Astrocyte of the hippocampus (primary cell): ENCODE data around the gene PPP4R4.

Experiments used
- DNase-seq: peaks from one replicate; pipeline ENCODE4 v3.0.0; 2011; ENCODE audit warnings: low read depth, low spot score

Gene PPP4R4

DNA sequence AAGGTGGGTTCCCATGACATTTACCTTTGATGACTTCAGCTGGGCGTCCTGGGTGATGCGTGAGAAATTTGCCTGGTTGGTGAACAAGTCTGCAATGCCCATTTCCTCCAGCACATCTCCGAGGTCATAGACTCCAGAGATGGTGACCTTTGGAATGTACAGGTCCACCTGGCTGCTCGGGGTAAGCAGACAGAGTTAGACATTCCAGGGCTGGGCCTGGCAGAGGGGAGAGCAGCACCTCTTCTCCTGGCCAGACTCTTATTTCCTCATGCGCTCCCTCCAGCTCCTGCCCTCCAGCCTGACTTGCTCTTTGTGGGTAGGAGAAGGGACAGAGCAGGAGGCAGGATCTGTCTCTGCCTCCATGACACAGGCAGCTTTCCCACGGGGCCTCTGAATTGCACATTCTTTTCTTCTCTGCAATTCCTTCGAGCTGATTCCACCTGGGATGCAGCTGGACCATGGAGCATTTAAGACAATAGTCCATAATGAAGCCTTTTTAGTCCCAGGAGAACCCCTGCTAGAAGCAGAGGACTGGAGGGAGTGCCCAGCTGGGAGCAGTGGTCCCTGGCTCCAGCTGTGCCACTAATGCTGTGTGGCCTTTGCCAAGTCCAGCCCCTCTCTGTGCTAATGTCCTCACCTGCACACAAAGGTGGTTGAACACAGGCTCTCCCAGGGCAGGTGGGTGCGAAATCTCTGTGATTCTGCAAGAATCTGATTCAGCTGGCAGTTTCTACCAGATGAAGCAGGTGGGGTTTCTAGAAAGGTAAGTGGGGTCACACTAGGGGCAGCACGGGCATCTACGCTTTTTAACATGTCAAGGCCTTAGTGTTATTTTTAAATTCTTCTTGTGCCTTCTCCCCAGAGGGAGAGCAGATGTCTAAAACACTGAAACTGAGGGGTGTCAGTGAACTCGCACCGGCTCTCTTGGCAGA lies 132.2 kb downstream of the PPP4R4 start:
- DNase-seq = no peak

DNA sequence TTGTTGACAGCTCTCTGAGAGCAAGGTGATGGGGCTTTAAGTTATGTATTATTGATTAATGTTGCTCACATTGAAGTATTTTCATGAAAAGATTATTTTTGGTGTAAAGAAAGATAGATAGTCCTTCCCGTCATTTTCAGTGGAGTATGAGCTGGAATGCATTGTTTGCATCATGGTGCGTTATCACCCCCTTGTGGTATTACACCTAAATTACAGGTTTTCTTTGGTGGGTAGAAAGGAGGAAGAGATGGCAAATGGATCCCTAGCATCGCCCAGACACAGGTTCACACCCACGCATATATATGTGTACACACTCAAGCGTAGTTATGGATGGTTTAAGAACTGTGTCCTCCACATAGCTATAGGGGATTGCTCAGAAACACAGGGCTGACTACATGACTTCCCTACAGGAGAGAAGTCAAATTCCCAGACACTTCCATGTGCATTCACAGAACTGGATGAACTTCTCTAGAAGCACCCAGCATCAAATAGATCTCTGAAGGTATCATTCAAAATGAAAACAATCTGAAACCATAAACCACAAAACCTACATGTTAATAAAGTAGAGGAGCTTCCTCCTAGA lies 133.4 kb downstream of the PPP4R4 start:
- DNase-seq = no peak

DNA sequence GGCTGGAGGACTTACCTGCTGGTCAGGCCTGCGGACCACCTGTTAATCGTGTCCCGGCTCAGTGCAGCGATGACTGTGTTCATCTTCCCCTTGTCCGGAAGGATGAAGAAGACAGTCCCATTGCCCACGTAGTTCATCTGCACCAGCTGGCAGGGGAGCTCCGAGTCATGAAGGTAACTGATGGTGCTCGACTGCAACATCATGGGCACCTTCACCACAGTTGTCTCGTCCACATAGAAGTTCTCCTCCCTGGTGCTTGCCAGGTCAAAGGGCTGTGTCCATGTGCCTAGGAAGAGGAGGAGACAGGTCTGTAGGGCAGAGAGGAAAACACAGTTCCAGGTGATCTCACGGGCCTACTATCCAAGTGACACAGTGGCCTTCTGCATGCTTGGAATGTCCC lies 135.6 kb downstream of the PPP4R4 start:
- DNase-seq = no peak

DNA sequence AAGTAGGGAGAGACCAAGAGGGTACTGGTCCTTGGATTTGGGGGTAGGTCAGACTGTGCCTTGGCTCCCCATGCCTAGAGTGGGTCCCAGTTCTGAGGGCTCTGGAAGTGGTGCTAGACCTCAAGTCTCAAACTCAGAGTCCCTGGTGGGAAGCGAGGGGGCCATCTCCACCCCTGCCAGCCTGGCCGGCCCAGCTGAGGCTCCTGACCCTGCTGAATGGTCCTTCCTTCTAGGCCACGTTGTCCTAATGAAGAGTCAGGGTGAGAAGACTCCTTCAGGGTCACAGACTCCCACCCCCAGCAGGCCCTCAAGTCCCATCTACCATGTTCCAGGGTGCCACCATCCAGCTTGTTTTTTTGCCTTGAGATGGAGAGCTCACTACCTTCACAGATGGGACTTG lies 136.1 kb downstream of the PPP4R4 start:
- DNase-seq = no peak

DNA sequence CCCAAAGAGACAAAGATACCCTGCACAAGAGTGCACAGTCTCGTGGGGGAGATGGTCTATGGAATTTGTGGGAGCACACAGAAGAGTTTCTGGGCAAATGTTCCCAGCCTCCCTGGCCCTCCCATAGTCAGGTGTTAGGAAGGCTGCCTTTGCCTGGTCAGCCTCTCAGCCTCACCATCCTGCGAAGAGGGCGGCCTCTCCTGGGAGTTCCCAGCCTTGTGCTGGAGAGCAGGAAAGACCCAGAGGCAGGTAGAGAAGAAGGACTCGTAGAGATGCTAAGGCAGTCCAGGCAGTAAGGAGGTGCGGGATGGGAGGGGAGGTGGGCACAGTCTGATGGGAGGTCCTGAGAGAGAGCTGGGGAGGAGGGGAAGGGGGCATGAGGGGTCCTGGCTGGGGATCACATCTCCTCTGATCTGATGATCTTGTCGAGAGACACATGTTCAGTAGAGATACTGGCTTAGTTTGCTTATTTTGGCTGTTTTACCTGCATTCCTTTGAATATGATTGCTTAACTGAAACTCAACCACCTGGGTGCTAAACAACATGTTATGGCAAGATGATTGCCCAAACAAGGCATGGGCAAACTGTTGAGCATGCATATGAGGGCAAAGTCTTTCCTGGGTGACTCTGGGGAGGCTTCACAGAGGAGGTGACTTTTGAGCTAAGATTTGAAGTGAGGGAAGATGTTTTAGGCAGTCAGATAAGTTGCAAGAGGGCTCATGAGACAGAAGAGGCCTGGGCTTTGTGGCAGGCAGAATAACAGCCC lies 138.5 kb downstream of the PPP4R4 start:
- DNase-seq = no peak

DNA sequence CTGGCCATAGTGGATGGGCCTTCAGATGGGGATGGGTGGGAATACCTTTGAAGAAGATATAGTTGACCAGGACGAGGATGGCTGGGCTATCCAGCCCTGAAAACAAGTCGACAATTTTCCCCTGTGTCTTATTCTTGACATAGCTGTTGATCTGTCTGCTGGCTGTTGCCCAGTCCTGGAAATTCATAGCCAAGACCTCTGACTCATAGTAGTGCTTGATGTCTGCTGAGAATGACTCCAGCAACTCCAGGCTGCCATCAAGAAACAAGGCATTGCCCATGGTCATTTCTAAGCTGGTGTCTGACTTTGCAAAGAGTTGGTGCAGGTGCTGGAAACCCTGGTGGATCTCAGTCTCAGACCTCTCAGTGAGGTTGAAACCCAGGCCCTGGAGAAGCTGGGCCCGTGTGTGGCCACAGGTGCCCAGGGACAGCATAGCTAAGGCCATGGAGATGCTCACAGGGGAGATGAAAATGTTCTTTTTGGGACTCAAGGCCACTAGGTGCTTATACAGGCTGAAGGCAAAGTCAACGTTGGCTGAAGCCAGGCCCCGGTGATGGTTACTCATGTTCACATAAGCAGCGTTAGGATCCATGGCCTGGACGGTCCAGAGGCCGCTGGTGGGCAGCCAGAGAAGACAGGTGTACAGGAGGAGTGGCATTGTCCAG lies 140.0 kb downstream of the PPP4R4 start:
- peak; percentile 49 for DNase-seq

DNA sequence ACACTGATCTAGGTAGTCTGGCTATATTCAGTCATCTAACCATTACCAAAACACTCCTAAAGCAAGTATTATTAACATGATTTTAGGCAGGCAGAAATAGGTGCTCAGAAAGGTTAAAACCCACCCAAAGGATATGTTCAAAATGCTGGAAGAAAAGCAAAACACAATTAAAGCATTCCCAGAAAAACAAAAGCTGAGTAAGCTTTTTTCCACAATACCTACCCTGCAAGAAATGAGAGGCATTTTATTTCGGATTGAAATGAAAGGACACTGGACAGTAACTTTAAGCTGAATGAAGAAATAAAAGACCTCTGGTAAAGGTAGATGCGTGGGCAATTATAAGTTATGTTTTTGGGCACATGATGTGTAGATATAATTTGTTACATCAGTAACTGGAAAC lies 140.8 kb downstream of the PPP4R4 start:
- no peak for DNase-seq

DNA sequence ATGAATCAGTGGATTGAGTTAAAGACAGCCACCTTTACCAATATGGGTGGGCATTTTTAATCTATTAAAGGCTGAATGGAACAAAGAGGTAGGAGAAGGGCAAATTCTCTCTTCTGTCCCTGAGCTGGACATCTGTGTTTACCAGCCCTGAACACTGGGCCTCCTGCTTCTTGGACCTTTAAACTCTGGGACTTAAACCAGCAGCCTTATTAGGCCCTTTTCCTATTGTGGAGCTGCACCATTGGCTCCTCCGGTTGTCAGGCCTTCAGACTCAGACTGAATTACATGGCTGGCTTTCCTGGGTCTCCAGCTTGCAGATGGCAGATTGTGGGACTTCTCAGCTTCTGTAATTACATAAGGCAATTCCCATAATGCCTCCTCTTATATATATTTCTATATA lies 142.6 kb downstream of the PPP4R4 start:
- no peak for DNase-seq

DNA sequence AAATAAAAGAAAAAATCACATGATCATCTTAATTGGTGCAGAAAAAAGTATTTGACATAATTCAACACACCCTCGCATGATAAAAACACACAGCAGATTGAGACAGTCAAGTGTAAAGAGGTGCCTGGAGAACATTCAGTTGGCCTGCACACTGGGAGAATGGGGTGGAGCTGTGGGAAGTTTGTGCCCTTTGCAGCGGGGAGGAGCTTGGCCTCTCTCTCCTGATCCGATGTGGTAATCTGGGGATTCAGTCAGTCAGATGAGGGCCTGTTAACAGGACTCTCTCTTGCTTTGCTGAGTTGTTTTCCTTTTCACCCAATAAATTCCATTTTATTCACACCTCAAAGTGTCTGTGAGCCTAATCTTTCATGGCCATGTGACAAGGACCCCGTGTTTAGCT lies 143.1 kb downstream of the PPP4R4 start:
- no peak for DNase-seq

DNA sequence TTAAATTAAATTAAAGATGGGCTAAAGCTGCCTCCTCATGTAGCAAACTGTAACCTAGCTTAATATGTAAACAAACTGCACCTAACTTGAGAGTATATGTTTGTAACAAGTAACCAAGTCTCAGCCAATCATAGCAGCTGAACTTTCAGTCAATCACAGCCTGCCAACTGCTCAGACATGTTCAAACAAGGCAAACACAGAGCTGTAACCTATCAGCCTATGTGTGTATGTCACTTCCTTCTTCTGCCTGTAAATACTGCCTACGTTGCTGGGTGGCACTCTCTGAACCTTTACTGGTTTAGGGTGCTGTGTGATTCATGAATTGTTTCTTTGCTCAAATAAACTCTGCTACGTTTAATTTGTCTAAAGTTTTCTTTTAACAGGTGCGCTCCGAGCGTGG lies 146.1 kb downstream of the PPP4R4 start:
- no peak for DNase-seq

DNA sequence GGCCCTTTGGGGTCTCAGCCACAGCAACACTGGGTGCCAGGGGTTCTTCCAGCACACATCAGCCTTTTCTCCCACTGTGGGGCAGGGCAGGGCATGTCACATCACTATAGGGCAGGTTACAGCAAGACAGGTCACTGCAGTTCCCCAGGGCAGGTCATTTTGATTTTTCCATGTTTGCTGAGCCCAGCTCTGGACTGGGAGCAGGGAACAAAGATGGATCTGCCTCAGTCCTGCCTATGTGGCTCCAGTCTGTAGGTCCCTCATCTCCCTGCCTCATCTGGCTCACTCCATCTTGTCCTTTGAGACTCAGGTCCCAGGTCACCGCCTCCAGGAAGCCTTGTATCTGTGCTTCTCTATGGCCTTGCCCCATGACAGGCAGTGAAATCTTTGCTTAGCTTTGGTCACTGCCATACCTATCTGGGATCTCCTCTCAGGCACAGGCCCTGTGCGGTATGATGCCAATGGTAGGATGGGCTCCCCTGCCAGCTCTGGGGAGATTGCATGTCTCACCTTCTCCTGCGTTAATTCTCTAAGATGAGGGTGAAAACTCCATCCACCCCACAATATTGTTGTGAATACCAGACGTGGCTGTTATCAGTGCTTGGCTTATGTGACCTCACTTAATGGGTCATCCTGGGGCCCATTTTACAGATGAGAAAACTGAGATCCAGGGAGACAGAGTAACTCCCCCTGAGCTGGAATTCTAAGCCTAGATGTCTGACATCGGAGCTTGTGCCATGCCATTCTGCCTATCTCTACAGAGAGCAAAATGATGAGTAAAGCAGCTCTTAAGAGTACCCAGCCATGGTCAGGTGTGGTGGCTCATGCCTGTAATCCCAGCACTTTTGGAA lies 147.5 kb downstream of the PPP4R4 start:
- DNase-seq = no peak

DNA sequence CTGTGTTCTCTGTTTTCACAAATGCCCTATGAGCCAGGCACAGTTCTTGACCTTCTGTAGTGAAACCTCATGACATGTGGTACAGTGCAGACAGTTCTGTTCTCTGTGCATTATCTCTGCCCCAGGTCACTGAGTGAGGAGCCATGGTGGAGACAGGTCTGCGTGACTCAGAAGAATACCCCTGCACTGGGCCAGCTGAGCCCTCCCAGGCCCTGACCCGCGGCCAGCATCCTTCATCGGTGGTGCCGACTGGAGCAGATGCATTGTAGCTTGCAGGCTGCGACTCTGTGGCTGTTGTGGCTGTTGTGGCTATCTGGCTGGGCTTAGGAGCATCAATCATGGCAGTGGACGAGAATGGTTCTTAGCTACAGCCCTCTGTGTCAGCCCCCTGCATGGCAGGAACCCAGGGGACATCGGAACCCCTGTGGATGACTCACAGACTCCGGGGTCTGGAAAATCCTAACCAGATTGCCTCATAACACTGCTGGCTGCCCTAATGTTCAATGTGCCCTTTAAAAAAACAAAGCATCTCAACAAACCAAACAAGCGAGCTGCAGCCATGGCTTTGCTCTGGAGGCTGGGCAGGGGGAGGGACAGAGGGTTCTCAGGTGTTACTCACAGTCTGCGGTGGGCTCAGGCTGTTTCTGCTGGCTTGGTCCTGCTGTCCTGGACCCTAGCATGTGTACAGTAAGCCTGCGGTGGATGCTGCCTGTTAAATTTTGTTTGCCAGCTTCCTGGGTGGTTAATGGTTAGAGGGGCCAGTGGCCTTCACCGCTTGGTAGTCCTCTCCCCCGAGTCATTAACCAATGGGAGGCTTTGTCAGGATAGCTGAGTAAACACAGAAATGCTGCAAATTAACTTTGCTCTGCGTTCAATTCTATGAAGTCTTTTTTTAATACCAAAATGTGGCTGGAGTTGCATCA lies 148.8 kb downstream of the PPP4R4 start, which contains the start of gene SERPINA6:
Gene SERPINA6 (minus strand): TSS at position 689 of the 923 bp plus-strand sequence. CDS start 8,688 bp downstream, outside the sequence.
- peak; percentile 78 for DNase-seq

DNA sequence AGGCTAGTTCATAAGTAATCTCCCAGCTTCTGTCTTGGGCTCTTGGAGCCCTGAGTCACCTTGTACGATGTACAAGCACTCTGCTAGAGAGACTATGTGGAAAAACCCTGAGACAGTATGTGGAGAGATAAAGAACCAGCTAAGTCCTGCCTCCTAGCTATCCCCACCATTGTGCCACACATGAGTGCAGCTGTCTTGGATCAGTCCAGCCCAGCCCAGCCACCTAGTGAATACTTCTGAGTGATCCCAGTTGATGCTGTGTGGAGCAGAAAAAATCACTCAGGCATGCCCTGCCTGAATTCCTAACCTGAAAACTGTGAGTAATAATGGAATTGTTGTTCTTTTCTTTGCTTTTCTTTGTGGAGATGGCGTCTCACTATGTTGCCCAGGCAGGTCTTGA lies 154.1 kb downstream of the PPP4R4 start:
- DNase-seq = no peak
